Stimulated activated CD8-positive, alpha-beta memory T cell treated with anti-CD3 and anti-CD28 coated beads, Interleukin-7, amount 100 ng/mL, for 1 hour (primary cell): ENCODE measurements around the gene MED26.

Experiments
- DNase-seq, 2 donors: peaks; one replicate each; pipeline ENCODE4 v3.0.0-alpha.2; 2020; ENCODE audit warnings: low read depth in 2 of 2

The MED26 gene

DNA sequence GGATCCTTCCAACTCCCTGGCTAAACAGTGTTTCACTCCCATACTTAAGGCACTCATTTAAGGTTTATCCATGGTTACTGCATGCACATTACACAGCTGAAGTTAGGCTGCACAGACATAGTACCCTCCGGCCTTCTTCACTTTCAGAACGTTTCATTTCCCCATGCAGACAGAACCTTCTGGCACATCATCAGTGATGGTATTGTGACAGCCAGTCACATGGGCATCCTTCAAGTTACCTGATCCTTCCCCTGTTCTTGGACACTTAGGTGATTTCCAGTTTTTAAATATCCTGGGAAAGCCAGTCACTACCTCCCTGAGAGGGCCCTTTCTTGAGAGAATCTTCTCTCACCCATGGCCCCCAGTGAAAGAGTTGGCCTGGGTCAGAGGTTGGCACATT lies 22.8 kb upstream of the MED26 start:
- DNase-seq, result no peak

GRCh38 chr19:16649734-16650133 lies 21.7 kb upstream of the MED26 start:
- DNase-seq, result no peak

- no peak for DNase-seq
These were observed 17.1 kb upstream of the MED26 start for GRCh38 chr19:16645140-16645539.

- DNase-seq, result no peak
These were observed 13.7 kb upstream of the MED26 start for GRCh38 chr19:16641695-16642094.

- no peak for DNase-seq
These were observed 12.9 kb upstream of the MED26 start for GRCh38 chr19:16640951-16641350.

DNA sequence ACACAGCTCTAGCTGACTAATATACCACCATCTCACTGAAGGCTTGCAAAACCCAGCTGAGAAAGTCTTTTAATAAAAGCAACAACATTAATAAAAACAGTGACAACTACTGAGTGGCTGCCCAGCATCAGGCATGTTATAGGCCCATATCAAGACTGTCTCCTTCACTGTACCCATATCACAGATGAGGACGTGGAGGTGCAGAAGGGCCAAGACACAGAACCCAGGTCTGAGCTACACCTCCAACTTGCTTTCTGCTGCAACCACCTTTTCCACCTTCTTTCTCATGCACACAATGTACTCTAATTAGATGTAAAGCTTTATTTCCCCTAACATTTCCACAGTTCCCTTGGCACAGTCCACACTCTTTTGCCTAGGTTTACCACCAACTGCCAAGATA lies 10.7 kb upstream of the MED26 start:
- no peak for DNase-seq

- DNase-seq, result no peak
These were observed 9.5 kb upstream of the MED26 start for GRCh38 chr19:16637535-16637934.

DNA sequence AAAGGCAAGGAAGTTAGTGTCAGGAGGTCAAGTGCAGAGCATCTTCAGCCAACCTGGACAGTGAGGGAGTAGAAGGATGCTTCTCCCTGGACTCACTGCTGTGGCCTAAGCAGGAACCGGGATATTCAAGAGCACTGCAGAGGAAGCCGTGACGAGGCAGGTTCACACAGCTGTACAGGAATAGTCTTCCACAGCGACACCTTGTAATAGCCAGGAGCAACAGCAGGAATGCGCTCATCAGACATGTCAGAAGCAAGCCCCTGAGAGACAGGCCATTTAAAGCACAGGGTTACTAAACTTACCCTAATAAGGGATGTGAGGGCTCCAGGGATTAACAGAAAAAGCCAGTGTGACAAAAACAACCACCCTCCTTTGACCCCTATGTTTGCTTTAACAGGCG lies 3.5 kb upstream of the MED26 start:
- DNase-seq, result no peak

- no peak for DNase-seq
These were observed 1.1 kb upstream of the MED26 start for GRCh38 chr19:16628984-16629691.

- no peak for DNase-seq
These were observed 149 bp downstream of the MED26 start for GRCh38 chr19:16627928-16628182.

GRCh38 chr19:16627193-16627927 lies 644 bp downstream of the MED26 start:
- DNase-seq, result no peak

DNA sequence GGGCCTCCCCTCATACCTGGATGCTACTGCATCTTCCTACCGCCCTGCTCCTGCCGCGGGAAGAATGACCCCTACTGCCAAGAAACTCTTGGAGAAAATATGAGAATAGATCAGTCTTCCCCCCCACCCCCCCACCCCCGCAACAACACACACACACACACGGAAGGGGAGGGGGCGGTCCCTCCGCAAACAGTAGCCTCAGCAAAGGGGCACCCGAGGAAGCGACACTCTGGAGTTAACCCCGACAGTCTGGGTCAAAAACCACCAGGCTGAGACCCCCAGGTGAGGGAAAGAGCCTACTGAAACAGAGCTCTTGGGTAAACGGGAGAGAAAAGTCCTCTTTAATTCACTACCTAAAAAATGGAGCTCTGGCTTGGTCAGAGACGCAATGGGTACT lies 1.2 kb downstream of the MED26 start:
- DNase-seq, result no peak

DNA sequence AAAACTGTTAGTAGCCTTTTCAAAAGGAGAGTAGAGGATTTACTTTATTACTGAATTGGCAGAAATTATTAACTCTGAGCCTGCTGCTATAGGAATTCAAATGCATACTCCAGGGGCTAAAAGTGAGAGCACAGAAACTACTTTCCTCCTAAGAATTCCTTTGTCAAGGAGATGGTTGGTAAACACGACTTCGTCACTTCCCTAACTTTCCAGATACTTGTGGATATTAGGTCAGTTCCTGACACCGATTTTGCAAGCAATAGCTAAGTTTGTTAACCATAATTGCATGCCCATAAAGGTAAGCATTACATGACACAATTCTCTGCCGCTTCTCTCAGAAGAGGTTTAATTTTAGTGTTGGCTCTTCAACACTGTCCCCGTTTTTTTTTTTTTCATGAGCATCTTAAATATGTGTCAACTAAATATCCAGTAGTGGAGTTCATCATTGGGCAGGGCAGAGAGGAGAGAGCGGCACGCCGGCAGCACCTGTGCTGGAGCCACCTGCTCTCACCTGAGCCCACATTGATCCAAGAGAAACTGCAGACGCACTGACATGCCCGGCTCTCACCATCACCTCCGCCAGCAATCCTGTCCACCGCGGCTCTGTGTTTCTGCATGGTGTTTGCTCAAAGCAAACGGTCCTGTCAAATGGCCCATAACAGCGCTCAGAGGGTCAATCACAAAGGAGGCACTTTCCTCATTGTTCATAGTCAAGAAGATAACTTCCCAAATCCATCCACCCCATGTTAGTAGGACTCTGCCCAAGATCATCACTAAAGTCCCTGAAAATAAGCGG lies 2.6 kb downstream of the MED26 start:
- DNase-seq, result no peak

DNA sequence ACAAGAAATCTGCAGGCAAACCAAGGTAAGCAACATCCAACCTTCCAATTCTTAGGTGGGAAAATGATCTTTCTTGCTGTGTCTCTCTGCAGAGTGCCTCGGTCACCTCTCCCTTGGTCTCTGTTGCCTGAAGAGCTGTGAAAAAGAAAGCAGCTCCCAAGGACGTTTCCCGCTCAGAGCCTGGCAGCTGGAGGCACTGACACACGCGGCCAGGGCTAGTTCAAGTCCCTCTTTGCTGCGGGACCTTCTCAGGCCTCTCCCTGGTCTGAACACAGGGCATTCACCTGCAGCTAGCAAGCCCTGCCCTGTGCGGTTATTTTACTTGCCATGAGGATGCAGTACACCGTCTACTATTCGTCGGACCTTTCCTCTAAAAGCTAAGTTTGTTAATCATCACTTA lies 3.8 kb downstream of the MED26 start:
- no peak for DNase-seq

- DNase-seq, result no peak
These were observed 4.4 kb downstream of the MED26 start for GRCh38 chr19:16623576-16623975.

DNA sequence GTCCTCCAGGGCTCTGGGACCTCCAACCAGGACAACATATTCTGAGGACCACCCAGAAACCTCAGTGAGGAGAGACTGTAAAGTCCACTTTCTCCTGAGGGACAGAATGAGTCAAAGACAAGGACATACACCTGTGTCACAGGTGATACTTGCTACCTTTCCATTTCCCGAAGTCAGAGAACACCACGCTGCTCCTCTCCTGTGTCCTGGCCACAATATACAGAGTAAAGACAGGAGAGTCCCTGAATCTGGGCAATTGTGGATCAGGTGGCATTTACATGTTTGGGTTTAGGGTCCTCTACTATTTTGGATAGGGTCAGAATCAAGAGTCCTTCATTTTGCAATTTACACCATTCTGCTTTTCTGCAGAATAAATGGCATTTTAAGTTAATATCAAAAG lies 4.9 kb downstream of the MED26 start:
- DNase-seq, result no peak

- DNase-seq, result no peak
These were observed 6.7 kb downstream of the MED26 start for GRCh38 chr19:16621165-16621800.

GRCh38 chr19:16620584-16620983 lies 7.4 kb downstream of the MED26 start:
- DNase-seq, result no peak

GRCh38 chr19:16620018-16620417 lies 8.0 kb downstream of the MED26 start:
- no peak for DNase-seq

- DNase-seq, result no peak
These were observed 8.5 kb downstream of the MED26 start for GRCh38 chr19:16619457-16619856.

GRCh38 chr19:16618248-16618647 lies 9.8 kb downstream of the MED26 start:
- no peak for DNase-seq

DNA sequence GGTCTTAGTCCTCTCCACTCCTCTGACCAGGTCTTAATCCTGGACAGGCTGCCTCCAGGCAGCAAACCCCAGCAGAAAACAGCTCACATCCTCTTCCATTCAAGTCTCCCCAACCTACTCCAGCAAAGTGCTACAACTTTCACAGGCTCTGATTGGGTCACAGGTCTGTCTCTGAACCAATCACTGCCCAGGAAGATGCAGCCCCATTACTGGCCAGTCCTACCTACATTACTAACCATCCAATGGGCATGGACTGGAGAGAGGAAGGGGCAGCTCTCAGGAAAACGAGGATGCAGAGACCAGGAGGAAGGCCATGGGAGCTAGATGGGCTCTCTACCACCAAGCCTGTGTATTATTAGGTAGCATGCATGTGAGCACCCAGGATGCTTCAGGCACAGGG lies 12.2 kb downstream of the MED26 start:
- no peak for DNase-seq

DNA sequence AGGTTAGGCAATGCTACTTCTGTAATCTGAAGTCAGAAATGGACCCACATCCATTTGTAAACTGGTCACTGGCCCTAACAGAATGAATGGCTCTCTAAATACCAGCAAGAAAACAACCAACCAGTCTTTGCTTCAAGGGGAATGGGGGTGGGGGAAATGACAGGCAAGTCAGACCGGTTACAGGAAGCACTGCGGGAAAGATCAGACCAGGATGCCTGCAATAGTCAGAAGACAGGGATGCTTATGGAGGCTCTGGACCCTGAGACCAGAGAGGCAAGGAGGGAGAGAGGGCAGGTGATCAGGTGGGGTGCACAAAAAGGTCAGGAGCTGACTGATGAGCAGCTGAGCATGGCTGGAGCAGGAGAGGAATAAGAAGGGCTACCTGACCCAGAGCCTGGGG lies 13.1 kb downstream of the MED26 start:
- no peak for DNase-seq
